HepG2 (cell line): ENCODE data around the gene ACYP2. TPM values are rescaled to one million over a fixed set of nuclear protein-coding genes. Genes with fewer than 3 reads are reported as not detected.

Experiments
- BRCA1 ChIP-seq: sonication (generic); formaldehyde crosslinking; IDR thresholded peaks from 2 replicates; pipeline ENCODE4 v1.4.0; 2020; ENCODE audit warnings: missing genetic modification reagents
- EP300 ChIP-seq, 3 experiments: sonication (generic) in 1 of 3; formaldehyde crosslinking in 1 of 3; IDR thresholded peaks; 2 replicates each; pipeline versions ENCODE4 v1.5.1 to v1.6.1; 2011 to 2020; ENCODE audit warnings: low read depth in 2 of 3, low read length in 2 of 3, borderline replicate concordance in 1 of 3, improper control_type of control experiment in 1 of 3, mild to moderate bottlenecking in 1 of 3, missing genetic modification reagents in 1 of 3, moderate library complexity in 1 of 3
- FOXC1 ChIP-seq: sonication (generic); formaldehyde crosslinking; IDR thresholded peaks from 2 replicates; pipeline ENCODE4 v1.8.0; 2022; ENCODE audit warnings: mild to moderate bottlenecking, missing genetic modification reagents, borderline replicate concordance
- IKZF4 ChIP-seq: sonication (generic); formaldehyde crosslinking; IDR thresholded peaks from 2 replicates; pipeline ENCODE4 v1.5.1; 2020; ENCODE audit warnings: borderline replicate concordance, mild to moderate bottlenecking, low read depth, missing genetic modification reagents; ENCODE audit errors: not compliant biosample characterization
- MATR3 ChIP-seq: sonication (generic); formaldehyde crosslinking; IDR thresholded peaks from 2 replicates; pipeline ENCODE4 v1.4.0; 2020; ENCODE audit warnings: missing genetic modification reagents
- NRL ChIP-seq: sonication (generic); formaldehyde crosslinking; IDR thresholded peaks from 2 replicates; pipeline ENCODE4 v1.5.0; 2020; ENCODE audit warnings: missing genetic modification reagents, mild to moderate bottlenecking, moderate library complexity, borderline replicate concordance
- PAF1 ChIP-seq: IDR thresholded peaks from 2 replicates; pipeline ENCODE4 v1.6.1; 2016; ENCODE audit warnings: missing genetic modification reagents, missing compliant biosample characterization
- PCBP2 ChIP-seq: fragments of 200-400 bp; formaldehyde crosslinking; optimal IDR thresholded peaks from 2 replicates; pipeline ENCODE3; 2018; ENCODE audit warnings: low read length, low read depth; ENCODE audit not compliant: poor library complexity, severe bottlenecking
- POGK ChIP-seq: sonication (generic); formaldehyde crosslinking; conservative IDR thresholded peaks from 2 replicates; pipeline ENCODE4 v1.8.0; 2022; ENCODE audit warnings: mild to moderate bottlenecking, moderate library complexity, missing genetic modification reagents
- POLR2G ChIP-seq: fragments of 200-400 bp; formaldehyde crosslinking; IDR thresholded peaks from 2 replicates; pipeline ENCODE4 v1.6.1; 2018; ENCODE audit warnings: mild to moderate bottlenecking, low read depth, low read length, moderate library complexity
- PRDM4 ChIP-seq: sonication (generic); formaldehyde crosslinking; IDR thresholded peaks from 2 replicates; pipeline ENCODE4 v1.9.0; 2021; ENCODE audit warnings: missing genetic modification reagents, borderline replicate concordance
- TBP ChIP-seq: sonication (generic); formaldehyde crosslinking; IDR thresholded peaks from 2 replicates; pipeline ENCODE4 v1.5.0; 2020; ENCODE audit warnings: missing genetic modification reagents
- ZBTB42 ChIP-seq: sonication (generic); formaldehyde crosslinking; IDR thresholded peaks from 2 replicates; pipeline ENCODE4 v1.5.0; 2020; ENCODE audit warnings: mild to moderate bottlenecking, missing genetic modification reagents
- ZBTB44 ChIP-seq: sonication (generic); formaldehyde crosslinking; IDR thresholded peaks from 2 replicates; pipeline ENCODE4 v1.4.0; 2020; ENCODE audit warnings: missing genetic modification reagents
- ZFP36 ChIP-seq: fragments of 150-350 bp; IDR thresholded peaks from 2 replicates; pipeline ENCODE4 v1.6.1; 2018; ENCODE audit warnings: borderline replicate concordance, low read length, low read depth; ENCODE audit not compliant: partially characterized antibody
- ZFP41 ChIP-seq: sonication (generic); formaldehyde crosslinking; IDR thresholded peaks from 2 replicates; pipeline ENCODE4 v1.4.0; 2020; ENCODE audit warnings: mild to moderate bottlenecking, missing genetic modification reagents, borderline replicate concordance
- ZMYM2 ChIP-seq: sonication (generic); formaldehyde crosslinking; IDR thresholded peaks from 2 replicates; pipeline ENCODE4 v1.8.0; 2022; ENCODE audit warnings: mild to moderate bottlenecking, missing genetic modification reagents
- ZNF557 ChIP-seq: sonication (generic); formaldehyde crosslinking; IDR thresholded peaks from 2 replicates; pipeline ENCODE4 v1.4.0; 2020; ENCODE audit warnings: missing genetic modification reagents
- ZNF639 ChIP-seq: conservative IDR thresholded peaks from 2 replicates; pipeline ENCODE4 v1.6.1; 2018; ENCODE audit warnings: missing genetic modification reagents
- ZNF816 ChIP-seq: sonication (generic); formaldehyde crosslinking; IDR thresholded peaks from 2 replicates; pipeline ENCODE4 v1.8.0; 2022; ENCODE audit warnings: missing genetic modification reagents, mild to moderate bottlenecking, borderline replicate concordance
- polyA plus RNA-seq, 8 experiments: library from polyadenylated mRNA; depleted of rRNA in 3 of 8; stranded (reverse) in 7 of 8; unstranded in 1 of 8; fragments of >200 nt; fragmentation: Illumina TruSeq in 4 of 8; extraction: Trizol in 4 of 8; gene quantifications; 2 replicates each; pipeline versions ENCODE4 v1.2.1 to v1.2.3, GENCODE V29; 2011 to 2016; ENCODE audit warnings: low read depth in 4 of 8, missing spikeins in 1 of 8, mixed read lengths in 1 of 8; ENCODE audit not compliant: insufficient read depth in 1 of 8
- total RNA-seq, 5 experiments: library from RNA; depleted of rRNA; stranded (reverse); fragments of >200 nt; fragmentation: Illumina TruSeq; extraction: Trizol; gene quantifications; 2 replicates each; pipeline ENCODE4 v1.2.3, GENCODE V29; 2016; ENCODE audit warnings: low read depth in 1 of 5
- TF ChIP-seq, protein P1 (sequence below): sonication (generic); formaldehyde crosslinking; IDR thresholded peaks from 2 replicates; pipeline ENCODE4 v1.8.1; 2023; ENCODE audit warnings: mild to moderate bottlenecking, missing genetic modification reagents

The ACYP2 gene
- total and polyA plus RNA-seq, 2 of the 13 experiments (the other 11 are each of a cell fraction or from before 2014, with no cell fraction given): 12.3 to 12.7 TPM

- TF ChIP-seq ZNF639: no peak
- no peak for TF ChIP-seq ZBTB42 (CRISPR knock-in tag)
- no peak for TF ChIP-seq FOXC1 (CRISPR knock-in tag)
- TF ChIP-seq NRL (CRISPR knock-in tag): no peak
- TF ChIP-seq ZBTB44: no peak
- no peak for TF ChIP-seq TBP (CRISPR knock-in tag)
- no peak for TF ChIP-seq IKZF4 (CRISPR knock-in tag)
- TF ChIP-seq ZMYM2 (CRISPR knock-in tag): no peak
- TF ChIP-seq ZFP36: no peak
- no peak for TF ChIP-seq POGK (CRISPR knock-in tag)
- TF ChIP-seq ZNF816: no peak
- TF ChIP-seq PAF1 (CRISPR knock-in tag): no peak
- TF ChIP-seq PRDM4 (CRISPR knock-in tag): no peak
- peak in 1 of 2 experiments; percentile 73; a peak in 1 of 4 replicates for TF ChIP-seq EP300 (IDR thresholded peaks at IDR 0.05; ENCODE audit: low read depth in 2 of 2, low read length in 2 of 2)
- TF ChIP-seq EP300 (CRISPR knock-in tag; IDR thresholded peaks at IDR 0.05; ENCODE audit: borderline replicate concordance): no peak; the same call in 1 of the 2 replicates
- TF ChIP-seq ZFP41 (CRISPR knock-in tag): no peak
- 0 out of 2 replicates have a peak, but pooled peaks have one; percentile 35 for TF ChIP-seq BRCA1 (CRISPR knock-in tag)
- TF ChIP-seq POLR2G: no peak
- TF ChIP-seq ZNF557 (CRISPR knock-in tag): no peak
- TF ChIP-seq, protein P1, sequence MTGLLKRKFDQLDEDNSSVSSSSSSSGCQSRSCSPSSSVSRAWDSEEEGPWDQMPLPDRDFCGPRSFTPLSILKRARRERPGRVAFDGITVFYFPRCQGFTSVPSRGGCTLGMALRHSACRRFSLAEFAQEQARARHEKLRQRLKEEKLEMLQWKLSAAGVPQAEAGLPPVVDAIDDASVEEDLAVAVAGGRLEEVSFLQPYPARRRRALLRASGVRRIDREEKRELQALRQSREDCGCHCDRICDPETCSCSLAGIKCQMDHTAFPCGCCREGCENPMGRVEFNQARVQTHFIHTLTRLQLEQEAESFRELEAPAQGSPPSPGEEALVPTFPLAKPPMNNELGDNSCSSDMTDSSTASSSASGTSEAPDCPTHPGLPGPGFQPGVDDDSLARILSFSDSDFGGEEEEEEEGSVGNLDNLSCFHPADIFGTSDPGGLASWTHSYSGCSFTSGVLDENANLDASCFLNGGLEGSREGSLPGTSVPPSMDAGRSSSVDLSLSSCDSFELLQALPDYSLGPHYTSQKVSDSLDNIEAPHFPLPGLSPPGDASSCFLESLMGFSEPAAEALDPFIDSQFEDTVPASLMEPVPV: no peak
- TF ChIP-seq MATR3 (CRISPR knock-in tag): no peak
- TF ChIP-seq PCBP2: no peak
These were observed 146.1 kb downstream of the ACYP2 start (continued) for GRCh38 chr2:54261537-54261936.
